ENCODE results near the gene MAP2K3. TPM values are rescaled to one million over a fixed set of nuclear protein-coding genes. Genes with fewer than 3 reads are reported as not detected.
"Not testable (repeated sequence)": the region's sequence is repeated elsewhere in the genome, so short reads cannot be mapped to it uniquely, and the experiment has no call there.

Gene MAP2K3
- total RNA-seq, 2 donors from 2014 or later = 66.6 to 81.1 TPM

DNA sequence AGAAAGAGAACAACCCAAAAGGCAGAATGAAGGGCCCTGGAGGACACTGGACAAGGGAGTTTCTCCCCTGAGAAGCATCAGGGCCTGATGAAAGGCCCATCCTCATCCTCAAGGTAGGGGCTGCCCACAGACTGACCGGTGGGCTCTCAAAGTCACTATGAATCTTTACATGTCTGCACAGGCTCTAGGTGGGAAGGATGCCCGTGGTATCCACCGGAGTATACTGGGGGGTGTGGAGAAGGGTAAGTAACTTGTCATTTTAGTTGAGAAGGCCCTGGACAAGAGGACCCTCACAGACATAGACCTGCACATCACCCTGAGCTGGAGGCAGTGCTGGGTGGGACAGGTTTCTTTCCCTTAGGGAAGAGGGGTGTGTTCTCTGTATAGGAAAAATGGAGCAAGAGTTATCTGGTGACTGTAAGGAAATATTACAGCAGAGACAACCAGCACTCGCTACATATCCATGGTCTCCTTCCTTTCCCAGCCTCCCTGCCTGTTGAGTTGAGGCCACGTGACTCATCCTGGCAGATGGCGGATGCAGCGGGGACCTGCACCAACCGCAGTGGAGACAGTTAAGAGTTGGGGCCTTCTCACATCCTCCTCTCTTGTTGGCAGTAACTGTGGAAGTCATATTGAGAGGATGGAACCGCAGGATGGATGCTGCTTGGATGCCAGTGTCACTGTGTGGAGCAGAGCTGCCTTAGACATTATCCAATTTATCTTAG lies 46.1 kb downstream of the MAP2K3 start:
- Histone ChIP-seq H3K36me3 (no peaks in the 10 kb centered on the region), H3K27ac (no peak overlapping the region), H3K9me3 (no peaks in the 10 kb centered on the region), H3K4me1 (ENCODE audit: control insufficient read depth in 1 of 2, low read depth in 2 of 2) (no peaks in the 10 kb centered on the region), H3K4me3 (no peak overlapping the region), H3K27me3 (replicated peaks; ENCODE audit: insufficient read depth) (no peaks in the 10 kb centered on the region)
- no peak for DNase-seq (ENCODE audit: low spot score)
- no peak for ATAC-seq (ENCODE audit: insufficient number of reproducible peaks, low FRiP score, low read depth)
- no peak for TF ChIP-seq CTCF (IDR thresholded peaks at IDR 0.05)

DNA sequence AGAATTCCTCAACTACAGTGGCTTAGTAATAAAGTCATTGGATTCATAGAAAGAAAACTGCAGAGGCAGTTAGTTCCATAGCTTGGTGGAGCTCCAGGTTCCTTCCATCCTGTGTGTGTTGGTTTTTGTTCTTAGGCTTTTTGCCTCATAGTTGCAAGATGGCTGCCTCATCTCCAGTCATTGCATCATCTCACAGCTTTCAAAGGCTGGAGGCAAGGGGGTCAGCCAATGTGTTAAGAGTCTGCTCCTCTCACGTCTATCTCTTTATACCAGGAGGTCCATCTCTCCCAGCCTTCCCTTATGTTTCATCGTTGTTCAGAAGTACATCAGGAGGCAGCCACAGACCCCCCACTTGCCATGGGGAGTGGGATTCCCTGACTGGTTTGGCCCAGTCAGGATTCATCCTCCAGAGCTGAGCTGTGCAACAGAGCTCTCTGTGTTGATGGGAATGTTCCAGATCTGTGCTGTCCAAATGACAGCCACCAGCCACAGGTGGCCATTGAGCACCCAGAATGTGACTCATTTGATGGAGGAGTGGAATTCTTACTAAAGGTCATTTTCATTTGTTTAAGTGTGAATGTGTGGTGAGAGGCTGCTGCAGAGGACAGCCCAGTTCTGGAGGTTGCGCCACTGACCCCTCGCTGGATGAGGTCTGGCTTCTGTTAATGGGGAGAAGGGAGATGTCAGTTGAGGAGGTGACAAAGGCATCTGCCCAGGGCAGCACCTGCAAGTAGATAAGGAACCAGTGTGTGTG lies 52.2 kb downstream of the MAP2K3 start:
- H3K4me3 ChIP-seq; ATAC-seq (ENCODE audit: insufficient number of reproducible peaks, low FRiP score, low read depth); DNase-seq (ENCODE audit: low spot score); H3K27me3 ChIP-seq (replicated peaks; ENCODE audit: insufficient read depth); H3K36me3 ChIP-seq; H3K9me3 ChIP-seq: not testable (repeated sequence)
- Histone ChIP-seq H3K4me1 (ENCODE audit: control insufficient read depth in 1 of 2, low read depth in 2 of 2) (peaks cover 0 to 15% of the 10 kb centered on the region in 2 donors), H3K27ac (peak overlapping the region in 1 of 2 donors; percentile 55)

DNA sequence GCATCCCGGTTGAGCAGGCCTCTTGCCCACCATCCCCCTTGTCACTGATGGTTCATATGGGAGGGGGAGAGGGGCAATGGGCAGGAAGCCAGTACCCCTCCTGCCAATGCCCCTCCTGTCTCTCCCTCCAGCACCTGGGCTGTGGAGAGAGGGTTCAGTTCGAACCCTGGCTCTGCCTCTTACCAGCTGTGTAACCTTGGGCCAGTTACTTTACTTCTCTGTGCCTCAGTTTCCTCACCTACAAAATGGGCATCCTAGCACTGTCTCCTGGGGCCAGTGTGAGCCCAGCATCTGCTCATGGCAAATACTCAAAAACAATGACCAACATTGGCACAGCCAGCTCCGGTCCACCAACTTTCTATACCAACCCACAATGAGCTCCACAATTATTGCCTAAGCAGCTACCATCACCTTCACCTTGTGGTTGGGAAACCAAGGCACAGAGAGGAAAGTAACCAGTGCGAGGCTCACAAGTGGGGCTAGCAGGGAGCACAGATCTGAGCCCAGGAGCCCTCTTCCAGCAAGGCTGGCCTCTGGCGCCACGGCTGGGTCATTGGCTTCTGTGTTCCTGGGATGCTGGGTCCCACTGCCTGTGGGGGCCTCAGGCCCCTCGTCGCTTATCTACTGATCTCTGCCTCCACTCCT lies 53.6 kb downstream of the MAP2K3 start:
- H3K36me3 ChIP-seq; H3K27me3 ChIP-seq (replicated peaks; ENCODE audit: insufficient read depth); H3K4me3 ChIP-seq; ATAC-seq (ENCODE audit: insufficient number of reproducible peaks, low FRiP score, low read depth); H3K9me3 ChIP-seq; DNase-seq (ENCODE audit: low spot score): not testable (repeated sequence)
- peak overlapping the region in 1 of 2 donors; percentile 55 for H3K27ac ChIP-seq
- peaks cover 0 to 15% of the 10 kb centered on the region in 2 donors for H3K4me1 ChIP-seq (ENCODE audit: control insufficient read depth in 1 of 2, low read depth in 2 of 2)

DNA sequence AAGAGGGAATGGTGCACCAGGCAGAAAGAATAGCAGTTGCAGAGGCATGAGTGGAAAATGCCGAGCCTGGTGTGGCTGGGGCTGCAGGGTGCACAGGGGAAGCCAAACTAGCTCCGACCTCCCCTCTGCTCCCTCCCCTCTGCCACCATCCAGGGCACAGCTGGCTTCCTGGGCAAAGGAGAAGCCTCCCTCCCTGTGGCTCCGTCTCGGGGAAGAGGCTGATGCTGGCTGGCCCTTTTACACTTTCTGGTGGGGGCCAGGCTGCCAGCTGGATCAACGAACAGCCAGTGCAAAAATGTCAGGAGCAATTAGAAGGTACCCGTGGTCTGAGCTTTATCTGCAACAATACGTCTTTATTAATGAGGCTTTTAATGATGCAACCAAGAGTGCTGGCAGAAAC lies 54.5 kb downstream of the MAP2K3 start:
- ATAC-seq (ENCODE audit: insufficient number of reproducible peaks, low FRiP score, low read depth) (no peak), DNase-seq (ENCODE audit: low spot score) (no peak)
- H3K27ac ChIP-seq = no peak overlapping the region
- no peaks in the 10 kb centered on the region for H3K27me3 ChIP-seq (replicated peaks; ENCODE audit: insufficient read depth)
- H3K4me3 ChIP-seq = no peak overlapping the region
- no peak for TF ChIP-seq CTCF (IDR thresholded peaks at IDR 0.05)
- H3K9me3 ChIP-seq = no peaks in the 10 kb centered on the region
- H3K4me1 ChIP-seq (ENCODE audit: control insufficient read depth in 1 of 2, low read depth in 2 of 2) = peaks cover 0 to 15% of the 10 kb centered on the region in 2 donors
- H3K36me3 ChIP-seq = no peaks in the 10 kb centered on the region

- H3K4me1 ChIP-seq (ENCODE audit: control insufficient read depth in 1 of 2, low read depth in 2 of 2) = peaks cover 0 to 15% of the 10 kb centered on the region in 2 donors
- not testable (repeated sequence) for H3K27me3 ChIP-seq (replicated peaks; ENCODE audit: insufficient read depth); H3K36me3 ChIP-seq; H3K4me3 ChIP-seq; H3K27ac ChIP-seq; H3K9me3 ChIP-seq; DNase-seq (ENCODE audit: low spot score); ATAC-seq (ENCODE audit: insufficient number of reproducible peaks, low FRiP score, low read depth)
Measured at GRCh38 chr17:21339571-21339970, 55.1 kb downstream of the MAP2K3 start.

DNA sequence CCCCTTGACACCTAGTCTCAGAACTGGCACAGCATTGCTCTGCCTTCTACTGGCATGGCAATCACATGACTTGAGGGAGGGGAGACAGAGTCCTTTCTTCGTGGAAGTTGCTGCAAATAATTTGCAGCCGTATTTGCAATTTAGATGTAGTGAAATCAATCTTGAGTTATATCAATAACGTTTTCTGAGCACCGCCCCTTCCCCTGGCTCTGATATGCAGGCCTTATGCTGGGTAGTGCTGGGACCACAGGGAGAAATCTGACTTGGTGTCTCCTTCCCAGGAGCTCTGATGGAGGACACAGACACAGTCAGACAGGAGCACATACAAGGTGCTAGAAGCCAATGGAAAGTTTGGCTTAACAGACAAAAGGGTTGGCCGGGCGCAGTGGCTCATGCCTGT lies 55.9 kb downstream of the MAP2K3 start:
- H3K36me3 ChIP-seq; H3K27ac ChIP-seq; ATAC-seq (ENCODE audit: insufficient number of reproducible peaks, low FRiP score, low read depth); H3K9me3 ChIP-seq; H3K4me3 ChIP-seq; DNase-seq (ENCODE audit: low spot score); H3K27me3 ChIP-seq (replicated peaks; ENCODE audit: insufficient read depth): not testable (repeated sequence)
- peaks cover 0 to 15% of the 10 kb centered on the region in 2 donors for H3K4me1 ChIP-seq (ENCODE audit: control insufficient read depth in 1 of 2, low read depth in 2 of 2)

DNA sequence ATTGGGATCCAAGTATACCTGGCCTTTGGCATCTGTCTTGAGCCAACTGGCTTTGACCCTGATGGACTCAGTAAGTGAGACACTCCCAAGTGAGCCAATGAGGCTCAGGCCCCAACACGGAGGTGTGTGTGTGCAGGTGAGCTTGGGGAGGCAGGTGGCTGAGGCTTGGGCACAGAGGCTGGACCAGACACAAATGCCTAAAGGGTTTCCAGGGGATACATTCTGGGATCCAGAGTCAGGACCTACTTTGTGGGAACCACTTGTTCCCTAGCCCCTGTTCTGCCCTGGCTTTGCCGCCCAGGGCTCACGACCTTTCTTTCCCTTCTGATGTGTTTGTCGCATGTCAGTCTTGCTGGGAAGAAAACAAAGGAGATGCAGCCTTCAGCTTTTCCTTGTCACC lies 56.8 kb downstream of the MAP2K3 start:
- H3K9me3 ChIP-seq; H3K4me3 ChIP-seq; ATAC-seq (ENCODE audit: insufficient number of reproducible peaks, low FRiP score, low read depth); H3K36me3 ChIP-seq; DNase-seq (ENCODE audit: low spot score); H3K27me3 ChIP-seq (replicated peaks; ENCODE audit: insufficient read depth); H3K27ac ChIP-seq: not testable (repeated sequence)
- H3K4me1 ChIP-seq (ENCODE audit: control insufficient read depth in 1 of 2, low read depth in 2 of 2) = peaks cover 0 to 15% of the 10 kb centered on the region in 2 donors

GRCh38 chr17:21341925-21342540 lies 57.5 kb downstream of the MAP2K3 start:
- not testable (repeated sequence) for H3K36me3 ChIP-seq; H3K4me3 ChIP-seq; H3K9me3 ChIP-seq; H3K27me3 ChIP-seq (replicated peaks; ENCODE audit: insufficient read depth); DNase-seq (ENCODE audit: low spot score); ATAC-seq (ENCODE audit: insufficient number of reproducible peaks, low FRiP score, low read depth); H3K27ac ChIP-seq
- peaks cover 0 to 14% of the 10 kb centered on the region in 2 donors for H3K4me1 ChIP-seq (ENCODE audit: control insufficient read depth in 1 of 2, low read depth in 2 of 2)

GRCh38 chr17:21343061-21343949 lies 58.8 kb downstream of the MAP2K3 start:
- not testable (repeated sequence) for H3K4me3 ChIP-seq; H3K9me3 ChIP-seq; DNase-seq (ENCODE audit: low spot score); H3K27me3 ChIP-seq (replicated peaks; ENCODE audit: insufficient read depth); ATAC-seq (ENCODE audit: insufficient number of reproducible peaks, low FRiP score, low read depth); H3K36me3 ChIP-seq; H3K4me1 ChIP-seq (ENCODE audit: control insufficient read depth in 1 of 2, low read depth in 2 of 2); H3K27ac ChIP-seq
